SIG-M5 (cell line): ENCODE measurements around the gene ILKAP.

Source experiments
- DNase-seq: peaks from one replicate; lab custom pipeline; 2025; lab: John Stamatoyannopoulos, UW

Gene ILKAP

GRCh38 chr2:238236571-238236970 lies 33.1 kb upstream of the ILKAP start:
- DNase-seq = no peak

GRCh38 chr2:238235856-238236255 lies 32.4 kb upstream of the ILKAP start:
- DNase-seq = no peak

- DNase-seq = no peak
Measured at GRCh38 chr2:238235331-238235732, 31.8 kb upstream of the ILKAP start.

GRCh38 chr2:238233625-238234024 lies 30.1 kb upstream of the ILKAP start:
- DNase-seq = peak; percentile 36

GRCh38 chr2:238231809-238232208 lies 28.3 kb upstream of the ILKAP start:
- DNase-seq = no peak

- DNase-seq = no peak
Measured at GRCh38 chr2:238231251-238231793, 27.8 kb upstream of the ILKAP start.

GRCh38 chr2:238230699-238231098 lies 27.2 kb upstream of the ILKAP start:
- DNase-seq = no peak

- DNase-seq = no peak
Measured at GRCh38 chr2:238228700-238229099, 25.2 kb upstream of the ILKAP start.

GRCh38 chr2:238227587-238228032 lies 24.1 kb upstream of the ILKAP start:
- DNase-seq = no peak

GRCh38 chr2:238226698-238227586 lies 23.4 kb upstream of the ILKAP start:
- DNase-seq = no peak

- DNase-seq = no peak
Measured at GRCh38 chr2:238225911-238226697, 22.6 kb upstream of the ILKAP start.

GRCh38 chr2:238225121-238225520 lies 21.6 kb upstream of the ILKAP start:
- DNase-seq = no peak

- no peak for DNase-seq
Measured at GRCh38 chr2:238224356-238225035, 21.0 kb upstream of the ILKAP start.

- DNase-seq = no peak
Measured at GRCh38 chr2:238220892-238221521, 17.5 kb upstream of the ILKAP start.

- DNase-seq = no peak
Measured at GRCh38 chr2:238220274-238220891, 16.9 kb upstream of the ILKAP start.

GRCh38 chr2:238216651-238217184 lies 13.2 kb upstream of the ILKAP start:
- no peak for DNase-seq

GRCh38 chr2:238207006-238207405 lies 3.5 kb upstream of the ILKAP start:
- no peak for DNase-seq

- DNase-seq = no peak
Measured at GRCh38 chr2:238203973-238204683, 633 bp upstream of the ILKAP start.

- DNase-seq = no peak
Measured at GRCh38 chr2:238202326-238203093, 985 bp downstream of the ILKAP start.

- no peak for DNase-seq
Measured at GRCh38 chr2:238190445-238190844, 13.1 kb downstream of the ILKAP start.
